IMR-90 (cell line): Measurements from ENCODE around the gene STAP2.

Experiments
- BHLHE40 ChIP-seq: fragments of 150-350 bp; IDR thresholded peaks from 2 replicates; pipeline ENCODE4 v1.6.1; 2016; ENCODE audit warnings: mild to moderate bottlenecking, low read depth, low read length
- FOS ChIP-seq: fragments of 150-350 bp; IDR thresholded peaks from 2 replicates; pipeline ENCODE4 v1.6.1; 2016; ENCODE audit warnings: low read depth, low read length
- POLR2A ChIP-seq: IDR thresholded peaks from 2 replicates; pipeline ENCODE4 v1.6.1; 2012; ENCODE audit warnings: mild to moderate bottlenecking, low read depth, low read length
- RAD21 ChIP-seq: IDR thresholded peaks from 2 replicates; pipeline ENCODE4 v1.6.1; 2012; ENCODE audit warnings: low read length, improper control_type of control experiment
- TF ChIP-seq, protein P1 (sequence below): conservative IDR thresholded peaks from 2 replicates; pipeline ENCODE4 v1.5.1; 2012; ENCODE audit warnings: mild to moderate bottlenecking, low read depth, low read length, improper control_type of control experiment

DNA sequence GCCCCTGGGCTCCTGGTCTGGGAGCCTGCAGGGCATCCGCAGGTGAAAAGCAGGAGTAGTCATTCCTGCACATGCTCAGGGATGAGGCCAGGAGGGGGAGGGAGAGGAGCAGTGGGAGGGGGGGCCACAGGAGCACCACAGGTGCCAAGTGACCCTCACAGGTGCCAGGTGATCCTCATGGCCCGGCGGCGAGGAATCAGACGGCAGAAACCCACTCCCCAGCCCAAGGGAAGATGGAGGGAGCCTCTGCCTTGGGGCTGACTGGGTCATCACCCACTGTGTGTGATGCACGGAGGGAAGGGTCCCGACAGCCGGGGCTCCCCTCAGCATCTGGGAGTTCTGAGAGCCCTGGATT is 34.4 kb upstream of the STAP2 start:
- TF ChIP-seq, protein P1, sequence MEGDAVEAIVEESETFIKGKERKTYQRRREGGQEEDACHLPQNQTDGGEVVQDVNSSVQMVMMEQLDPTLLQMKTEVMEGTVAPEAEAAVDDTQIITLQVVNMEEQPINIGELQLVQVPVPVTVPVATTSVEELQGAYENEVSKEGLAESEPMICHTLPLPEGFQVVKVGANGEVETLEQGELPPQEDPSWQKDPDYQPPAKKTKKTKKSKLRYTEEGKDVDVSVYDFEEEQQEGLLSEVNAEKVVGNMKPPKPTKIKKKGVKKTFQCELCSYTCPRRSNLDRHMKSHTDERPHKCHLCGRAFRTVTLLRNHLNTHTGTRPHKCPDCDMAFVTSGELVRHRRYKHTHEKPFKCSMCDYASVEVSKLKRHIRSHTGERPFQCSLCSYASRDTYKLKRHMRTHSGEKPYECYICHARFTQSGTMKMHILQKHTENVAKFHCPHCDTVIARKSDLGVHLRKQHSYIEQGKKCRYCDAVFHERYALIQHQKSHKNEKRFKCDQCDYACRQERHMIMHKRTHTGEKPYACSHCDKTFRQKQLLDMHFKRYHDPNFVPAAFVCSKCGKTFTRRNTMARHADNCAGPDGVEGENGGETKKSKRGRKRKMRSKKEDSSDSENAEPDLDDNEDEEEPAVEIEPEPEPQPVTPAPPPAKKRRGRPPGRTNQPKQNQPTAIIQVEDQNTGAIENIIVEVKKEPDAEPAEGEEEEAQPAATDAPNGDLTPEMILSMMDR: no peak
- no peak for TF ChIP-seq POLR2A
- no peak for TF ChIP-seq FOS
- no peak for TF ChIP-seq BHLHE40
- TF ChIP-seq RAD21: no peak
